Fibroblast of villous mesenchyme (primary cell): ENCODE measurements around the gene MMEL1. TPM values are rescaled to one million over a fixed set of nuclear protein-coding genes. Genes with fewer than 3 reads are reported as not detected.
"Not testable (repeated sequence)": the region's sequence is repeated elsewhere in the genome, so short reads cannot be mapped to it uniquely, and the experiment has no call there.

Source experiments
- DNase-seq: peaks from one replicate; pipeline ENCODE4 v3.0.0-alpha.2; 2010; ENCODE audit warnings: low read depth
- H3K4me3 ChIP-seq: 2 replicates; pipeline ENCODE4 v1.5.1; 2011; ENCODE audit warnings: low read depth, mild to moderate bottlenecking, low read length
- CTCF ChIP-seq: IDR thresholded peaks from 2 replicates; pipeline ENCODE4 v1.5.1; 2012; ENCODE audit warnings: low read depth, mild to moderate bottlenecking, low read length; ENCODE audit not compliant: insufficient read depth
- total RNA-seq: library from RNA; depleted of rRNA; stranded (reverse); fragments of >200 nt; gene quantifications from 2 replicates; pipeline ENCODE4 v1.2.3, GENCODE V29; 2012

The MMEL1 gene
- total RNA-seq, 1 donor, result under 0.01 TPM

- no peak for DNase-seq
- TF ChIP-seq CTCF, result no peak
- no peak overlapping the region for H3K4me3 ChIP-seq
Observed at GRCh38 chr1:2557482-2558400, 75.1 kb downstream of the MMEL1 start.

- peak overlapping the region; percentile 62 for H3K4me3 ChIP-seq
- DNase-seq, result no peak
- TF ChIP-seq CTCF, result no peak
Observed at GRCh38 chr1:2556678-2557481, 75.9 kb downstream of the MMEL1 start.

GRCh38 chr1:2556277-2556677, 76.5 kb downstream of the MMEL1 start, which contains the start of gene TNFRSF14:
TNFRSF14 (plus strand) TSS chr1:2556371; CDS start chr1:2556665, 294 bp downstream.
- peak within 1 kb of the TSS; percentile 62 for H3K4me3 ChIP-seq
- DNase-seq, result peak; percentile 75
- TF ChIP-seq CTCF, result peak; percentile 27

GRCh38 chr1:2555634-2556276, 77.1 kb downstream of the MMEL1 start:
- H3K4me3 ChIP-seq, result peak overlapping the region; percentile 62
- DNase-seq, result peak; percentile 76
- no peak for TF ChIP-seq CTCF

- no peak overlapping the region for H3K4me3 ChIP-seq
- peak; percentile 42 for TF ChIP-seq CTCF
- no peak for DNase-seq
Observed at GRCh38 chr1:2554621-2555387, 78.0 kb downstream of the MMEL1 start.

GRCh38 chr1:2553871-2554620, 78.8 kb downstream of the MMEL1 start:
- TF ChIP-seq CTCF, result no peak
- no peak overlapping the region for H3K4me3 ChIP-seq
- DNase-seq, result no peak

- not testable (repeated sequence) for H3K4me3 ChIP-seq, DNase-seq
Observed at GRCh38 chr1:2553076-2553475, 79.7 kb downstream of the MMEL1 start.
